ENCODE data around the gene SPAG16.
"Not testable (repeated sequence)": the region's sequence is repeated elsewhere in the genome, so short reads cannot be mapped to it uniquely, and the experiment has no call there.

Gene SPAG16

GRCh38 chr2:213691351-213691750 is 407.1 kb downstream of the SPAG16 start:
- no peak for TF ChIP-seq ZC3H10 (CRISPR knock-in tag; IDR thresholded peaks at IDR 0.05)
- ATAC-seq, result no peak

GRCh38 chr2:213696442-213696841 is 412.2 kb downstream of the SPAG16 start:
- ATAC-seq, result no peak
- no peak for TF ChIP-seq RARB (CRISPR knock-in tag; IDR thresholded peaks at IDR 0.05)
- no peak for TF ChIP-seq CSRNP3 (CRISPR knock-in tag; IDR thresholded peaks at IDR 0.05)
- TF ChIP-seq CSDC2 (CRISPR knock-in tag; IDR thresholded peaks at IDR 0.05), result no peak
- TF ChIP-seq OSR1 (CRISPR knock-in tag; IDR thresholded peaks at IDR 0.05), result no peak
- TF ChIP-seq ZC3H10 (CRISPR knock-in tag; IDR thresholded peaks at IDR 0.05), result no peak
- TF ChIP-seq ISL1 (CRISPR knock-in tag; IDR thresholded peaks at IDR 0.05), result no peak
- no peak for TF ChIP-seq ESRRG (CRISPR knock-in tag; IDR thresholded peaks at IDR 0.05)
- TF ChIP-seq GLIS3 (CRISPR knock-in tag; IDR thresholded peaks at IDR 0.05), result no peak
- TF ChIP-seq ZNF70 (CRISPR knock-in tag; IDR thresholded peaks at IDR 0.05), result no peak
- TF ChIP-seq PATZ1 (CRISPR knock-in tag; IDR thresholded peaks at IDR 0.05; ENCODE audit: borderline replicate concordance), result no peak
- no peak for TF ChIP-seq TSHZ2 (CRISPR knock-in tag; IDR thresholded peaks at IDR 0.05)
- TF ChIP-seq ZFP30 (CRISPR knock-in tag; IDR thresholded peaks at IDR 0.05), result no peak
- TF ChIP-seq CREB5 (CRISPR knock-in tag; IDR thresholded peaks at IDR 0.05; ENCODE audit: low read depth), result no peak
- no peak for TF ChIP-seq SNAI2 (CRISPR knock-in tag; IDR thresholded peaks at IDR 0.05)
- no peak for TF ChIP-seq ZFP3 (CRISPR knock-in tag; IDR thresholded peaks at IDR 0.05)
- TF ChIP-seq POU6F1 (CRISPR knock-in tag; IDR thresholded peaks at IDR 0.05; ENCODE audit: borderline replicate concordance, low read depth), result no peak

GRCh38 chr2:213701365-213701764 is 417.1 kb downstream of the SPAG16 start:
- not testable (repeated sequence) for ATAC-seq

- no peak for ATAC-seq
- no peak for TF ChIP-seq CSRNP3 (CRISPR knock-in tag; IDR thresholded peaks at IDR 0.05)
- TF ChIP-seq ARNTL (CRISPR knock-in tag; IDR thresholded peaks at IDR 0.05; ENCODE audit: borderline replicate concordance, low read depth), result no peak
- TF ChIP-seq BACH2 (CRISPR knock-in tag; IDR thresholded peaks at IDR 0.05; ENCODE audit: borderline replicate concordance), result no peak
Observed at GRCh38 chr2:213703406-213704098, 419.3 kb downstream of the SPAG16 start.
